Ovary (tissue), 3 donors: ENCODE measurements around the gene CALD1.

ENCODE experiments used
- CTCF ChIP-seq, 3 donors: fragments of 450-650 bp in 2 of 3; fragments of 200-600 bp in 1 of 3; IDR thresholded peaks; one replicate each; pipeline versions ENCODE4 v1.5.1 to v1.8.0; 2016 to 2022; ENCODE audit warnings: antibody characterized with exemption in 3 of 3, mild to moderate bottlenecking in 1 of 3
- EP300 ChIP-seq: sonication (generic); formaldehyde crosslinking; IDR thresholded peaks from one replicate; pipeline ENCODE4 v1.6.1; 2017; ENCODE audit warnings: antibody characterized with exemption
- POLR2A ChIP-seq: fragments of 450-650 bp; IDR thresholded peaks from one replicate; pipeline ENCODE4 v1.6.1; 2017; ENCODE audit warnings: antibody characterized with exemption, mild to moderate bottlenecking, moderate library complexity
- donor health status: DM: no; HTN: no; CAD: no.

- no peak for TF ChIP-seq CTCF (IDR thresholded peaks at IDR 0.05)
- no peak for TF ChIP-seq POLR2A
- TF ChIP-seq EP300: no peak
Measured at GRCh38 chr7:134856691-134857090, 77.3 kb downstream of the CALD1 start.
